ENCODE measurements around the gene ITGB5. TPM values are rescaled to one million over a fixed set of nuclear protein-coding genes. Genes with fewer than 3 reads are reported as not detected.

ITGB5 gene
- total RNA-seq, 2 experiments from 2014 or later = 0.47 to 0.85 TPM

DNA sequence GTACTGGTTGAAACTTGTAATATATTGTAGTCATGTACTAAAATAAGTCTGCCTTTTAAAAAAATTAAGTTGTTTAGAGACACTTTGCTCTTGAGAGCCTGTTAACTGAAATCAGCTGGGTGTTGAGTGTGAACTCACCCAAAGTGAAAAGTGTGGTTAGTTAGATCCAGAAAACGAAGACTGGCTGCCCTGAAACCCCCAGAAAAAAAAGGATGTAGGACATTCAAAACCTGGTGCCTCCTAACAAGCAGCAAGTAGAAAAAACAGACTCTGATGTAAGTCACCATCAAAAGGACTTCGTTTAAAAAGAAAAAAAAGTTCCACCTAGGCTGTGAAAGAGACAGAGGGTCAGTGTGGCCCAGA lies 116.1 kb downstream of the ITGB5 start:
- TF ChIP-seq CTCF (IDR thresholded peaks at IDR 0.05) = no peak
- Mint-ChIP-seq H3K27me3 (peaks cover 12% of the 10 kb centered on the region), H3K9me3 (no peaks in the 10 kb centered on the region), H3K27ac (no peak overlapping the region), H3K4me3 (no peak overlapping the region), H3K4me1 (ENCODE audit: low read depth) (no peaks in the 10 kb centered on the region), H3K36me3 (ENCODE audit: low read depth) (no peaks in the 10 kb centered on the region)
- ChIA-PET POLR2A (interaction anchor here (0.7 to 2.3 kb wide), 2 partner anchors 10 to 91 kb away, joined by 3 to 5 read pairs; no protein-coding TSS in a partner anchor), CTCF (interaction anchor here (0.8 to 2.0 kb wide), 2 partner anchors 10 to 130 kb away, joined by 4 to 10 read pairs; no protein-coding TSS in a partner anchor)
- Histone ChIP-seq H3K27ac (ENCODE audit: low read depth in 1 of 2, low read length in 2 of 2) (no peak overlapping the region), H3K4me1 (ENCODE audit: insufficient read depth, low read length) (no peaks in the 10 kb centered on the region), H3K36me3 (ENCODE audit: insufficient read depth, low read length) (no peaks in the 10 kb centered on the region), H3K4me3 (ENCODE audit: low read length) (no peak overlapping the region), H3K9me3 (ENCODE audit: control insufficient read depth in 1 of 2, insufficient read depth in 1 of 2, low read length in 2 of 2) (no peaks in the 10 kb centered on the region), H3K27me3 (ENCODE audit: control insufficient read depth in 1 of 2, insufficient read depth in 2 of 2, low read length in 2 of 2) (no peaks in the 10 kb centered on the region)
- no peak for DNase-seq
- intact Hi-C loops (cut with DNase I, micrococcal nuclease) = no loop called here
- ATAC-seq (ENCODE audit: poor library complexity) = no peak

- no peaks in the 10 kb centered on the region for H3K9me3 ChIP-seq (ENCODE audit: control insufficient read depth in 1 of 2, insufficient read depth in 1 of 2, low read length in 2 of 2)
- ChIA-PET POLR2A (interaction anchor here (2.3 kb wide), 1 partner anchor 10 kb away, joined by 5 read pairs; no protein-coding TSS in a partner anchor), CTCF (interaction anchor here (0.6 to 2.0 kb wide), 3 partner anchors 10 to 157 kb away, joined by 4 to 10 read pairs (median 4); no protein-coding TSS in a partner anchor)
- no peak overlapping the region for H3K27ac ChIP-seq (ENCODE audit: low read depth in 1 of 2, low read length in 2 of 2)
- Mint-ChIP-seq H3K36me3 (ENCODE audit: low read depth) (no peaks in the 10 kb centered on the region), H3K27me3 (peaks cover 12% of the 10 kb centered on the region), H3K9me3 (no peaks in the 10 kb centered on the region), H3K4me1 (ENCODE audit: low read depth) (no peaks in the 10 kb centered on the region), H3K4me3 (no peak overlapping the region), H3K27ac (no peak overlapping the region)
- no peaks in the 10 kb centered on the region for H3K27me3 ChIP-seq (ENCODE audit: control insufficient read depth in 1 of 2, insufficient read depth in 2 of 2, low read length in 2 of 2)
- TF ChIP-seq CTCF (IDR thresholded peaks at IDR 0.05) = no peak
- no peaks in the 10 kb centered on the region for H3K4me1 ChIP-seq (ENCODE audit: insufficient read depth, low read length)
- DNase-seq = no peak
- intact Hi-C loops (cut with DNase I, micrococcal nuclease) = no loop called here
- no peak for ATAC-seq (ENCODE audit: poor library complexity)
- no peak overlapping the region for H3K4me3 ChIP-seq (ENCODE audit: low read length)
- H3K36me3 ChIP-seq (ENCODE audit: insufficient read depth, low read length) = no peaks in the 10 kb centered on the region
Measured at GRCh38 chr3:124770336-124771082, 116.7 kb downstream of the ITGB5 start.

GRCh38 chr3:124769462-124769861 lies 117.7 kb downstream of the ITGB5 start:
- intact Hi-C loops (cut with DNase I, micrococcal nuclease) = loop anchor here in 1 of 2 experiments (10.0 kb wide), 1 partner anchor 815 kb away; no protein-coding TSS in a partner anchor
- Histone ChIP-seq H3K27ac (ENCODE audit: low read depth in 1 of 2, low read length in 2 of 2) (no peak overlapping the region), H3K27me3 (ENCODE audit: control insufficient read depth in 1 of 2, insufficient read depth in 2 of 2, low read length in 2 of 2) (no peaks in the 10 kb centered on the region), H3K36me3 (ENCODE audit: insufficient read depth, low read length) (no peaks in the 10 kb centered on the region), H3K4me1 (ENCODE audit: insufficient read depth, low read length) (no peaks in the 10 kb centered on the region), H3K4me3 (ENCODE audit: low read length) (no peak overlapping the region), H3K9me3 (ENCODE audit: control insufficient read depth in 1 of 2, insufficient read depth in 1 of 2, low read length in 2 of 2) (no peaks in the 10 kb centered on the region)
- H3K9me3 Mint-ChIP-seq = no peaks in the 10 kb centered on the region
- no peaks in the 10 kb centered on the region for H3K4me1 Mint-ChIP-seq (ENCODE audit: low read depth)
- ATAC-seq (ENCODE audit: poor library complexity) = no peak
- no peak overlapping the region for H3K27ac Mint-ChIP-seq
- DNase-seq = no peak
- no peak overlapping the region for H3K4me3 Mint-ChIP-seq
- TF ChIP-seq CTCF (IDR thresholded peaks at IDR 0.05) = no peak
- POLR2A ChIA-PET = no interaction called here
- CTCF ChIA-PET = no interaction called here
- H3K27me3 Mint-ChIP-seq = peaks cover 12% of the 10 kb centered on the region
- no peaks in the 10 kb centered on the region for H3K36me3 Mint-ChIP-seq (ENCODE audit: low read depth)

Measured in CD4-positive, alpha-beta T cell (primary cell).